GM18873 (cell line): Measurements from ENCODE around the gene GUCY1B1.

ENCODE experiments used
- ATAC-seq: cut with Tn5 transposase; IDR thresholded peaks from one replicate; pipeline ENCODE4 v1.9.1; 2021; ENCODE audit warnings: mild to moderate bottlenecking, moderate library complexity, moderate number of reproducible peaks; ENCODE audit not compliant: unreplicated experiment, low FRiP score

Gene GUCY1B1

DNA sequence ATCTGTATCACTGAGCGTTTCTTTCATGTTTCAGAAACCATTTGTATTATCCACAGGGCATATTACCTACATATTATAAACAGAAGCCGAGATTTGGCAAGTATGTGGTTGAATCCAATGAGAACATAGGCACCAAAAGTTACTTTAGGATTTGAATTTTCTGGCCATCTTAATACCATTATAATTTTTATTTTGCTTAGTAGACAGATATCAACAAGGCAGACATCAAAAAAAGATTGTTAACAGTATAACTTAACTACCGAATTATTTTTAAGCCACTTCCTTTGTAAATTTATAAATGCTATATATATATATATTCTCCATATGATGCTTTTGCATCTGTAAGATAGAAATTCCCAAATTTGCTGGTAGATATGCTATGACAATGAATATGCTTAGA lies 2.2 kb downstream of the GUCY1B1 start:
- ATAC-seq: no peak

- ATAC-seq: no peak
Measured at GRCh38 chr4:155761916-155762315, 3.1 kb downstream of the GUCY1B1 start.

- no peak for ATAC-seq
Measured at GRCh38 chr4:155762334-155762733, 3.5 kb downstream of the GUCY1B1 start.

DNA sequence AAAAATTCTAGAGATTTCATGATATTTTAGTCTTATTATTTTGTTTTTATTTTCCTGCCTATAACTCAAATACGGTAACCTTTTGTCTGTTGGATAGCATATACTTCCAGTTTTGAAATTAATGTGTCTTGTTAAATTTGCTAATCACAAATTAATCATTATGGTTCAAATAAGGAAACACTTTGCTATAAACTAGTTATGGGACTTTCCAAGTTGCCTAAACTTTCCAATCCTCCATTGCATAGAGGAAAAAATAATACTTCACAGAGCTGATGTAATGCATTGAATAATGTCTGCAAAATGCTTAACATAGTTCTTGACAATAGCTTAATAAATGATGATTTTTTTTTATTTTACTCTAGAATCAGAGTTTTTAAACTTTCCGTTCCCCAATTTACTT lies 4.7 kb downstream of the GUCY1B1 start:
- ATAC-seq: no peak

DNA sequence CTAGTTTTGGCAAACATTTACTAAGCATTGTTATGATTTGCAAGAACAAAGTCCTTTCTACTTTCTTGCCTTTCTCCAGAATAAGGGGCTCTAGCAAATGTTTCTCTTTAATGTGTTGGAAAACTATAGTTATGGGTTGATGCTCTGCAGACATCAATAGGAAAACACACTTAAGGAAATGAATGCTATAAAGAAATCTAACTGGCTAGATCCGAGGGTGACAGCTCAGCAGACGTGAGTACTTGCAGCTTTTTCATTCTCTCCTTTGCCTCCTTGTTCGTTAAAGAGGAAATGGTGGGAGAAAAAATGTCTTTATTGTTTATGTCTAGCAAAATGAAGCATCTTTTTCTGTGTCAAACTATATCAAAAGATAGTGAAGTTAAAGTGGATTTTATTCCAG lies 6.3 kb downstream of the GUCY1B1 start:
- ATAC-seq: no peak

DNA sequence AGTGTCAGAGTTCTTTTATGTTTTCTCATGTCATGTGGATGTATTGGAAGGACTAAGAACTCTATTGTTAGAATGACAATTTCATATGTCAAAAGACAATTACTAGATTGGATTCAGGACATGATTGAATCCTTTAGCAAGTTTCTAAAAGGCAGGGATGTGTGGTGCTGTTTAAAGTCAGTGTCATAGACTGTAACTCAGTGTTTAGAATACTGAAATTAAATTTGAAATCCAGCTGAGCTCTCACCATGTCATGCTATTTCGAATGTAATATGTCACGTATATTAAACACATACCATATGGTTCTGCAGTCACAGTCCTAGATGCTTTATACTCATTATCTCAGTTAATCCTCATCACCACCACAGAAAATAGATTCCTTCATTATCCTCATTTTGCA lies 7.8 kb downstream of the GUCY1B1 start:
- no peak for ATAC-seq

GRCh38 chr4:155768370-155768769 lies 9.5 kb downstream of the GUCY1B1 start:
- no peak for ATAC-seq

DNA sequence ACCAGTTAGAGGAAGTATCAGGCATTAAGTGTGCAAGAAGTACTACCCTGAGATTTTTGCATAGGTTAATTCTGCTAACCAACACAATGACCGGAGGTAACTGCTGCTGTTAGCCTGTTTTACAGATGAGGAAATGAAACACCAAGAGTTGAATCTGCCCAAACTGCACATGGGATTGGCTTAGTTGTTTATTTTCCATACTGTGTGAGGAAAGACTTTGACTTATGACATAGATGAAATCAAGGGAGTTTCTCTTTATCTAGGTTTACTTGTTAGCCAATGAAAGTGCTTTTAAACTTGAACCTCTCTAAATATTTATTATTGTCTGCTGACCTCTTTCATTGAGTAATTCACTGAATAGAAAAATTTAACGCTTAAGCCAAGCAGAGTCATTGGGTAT lies 10.3 kb downstream of the GUCY1B1 start:
- ATAC-seq: no peak

DNA sequence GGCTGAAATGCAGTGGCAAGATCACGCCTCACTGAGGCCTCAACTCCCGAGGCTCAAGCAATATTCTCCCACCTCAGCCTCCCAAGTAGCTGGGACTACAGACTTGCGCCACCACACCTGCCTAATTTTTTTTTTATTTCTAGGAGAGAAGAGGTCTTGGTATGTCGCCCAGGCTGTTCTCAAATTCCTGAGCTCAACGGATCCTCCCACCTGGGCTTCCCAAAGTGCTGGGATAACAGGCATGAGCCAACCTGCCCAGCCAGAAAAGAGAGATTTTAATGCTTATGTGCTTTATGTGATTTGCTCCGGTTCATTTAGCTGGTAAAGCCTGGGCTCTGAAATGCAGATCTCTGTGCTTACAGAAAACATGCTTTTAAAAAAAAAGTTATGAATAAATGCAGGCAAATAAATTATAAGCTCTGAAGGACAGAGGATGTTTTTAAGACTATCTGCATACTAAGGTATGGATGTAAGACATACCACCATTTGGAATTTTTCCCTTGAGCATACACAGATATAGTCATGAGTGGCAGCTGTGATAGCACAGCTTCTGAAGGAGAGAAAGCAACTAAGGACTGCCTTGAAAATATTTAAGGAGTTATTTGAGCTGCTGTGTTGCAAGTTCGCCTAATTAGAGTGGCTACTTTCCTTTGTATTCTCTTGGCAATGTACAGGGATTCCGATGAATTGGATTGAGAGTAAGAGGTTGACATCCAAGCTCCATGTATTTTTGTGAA lies 13.8 kb downstream of the GUCY1B1 start:
- ATAC-seq: no peak

GRCh38 chr4:155773196-155773800 lies 14.5 kb downstream of the GUCY1B1 start:
- ATAC-seq: no peak

GRCh38 chr4:155774033-155774432 lies 15.2 kb downstream of the GUCY1B1 start:
- no peak for ATAC-seq

GRCh38 chr4:155777971-155778735 lies 19.3 kb downstream of the GUCY1B1 start:
- no peak for ATAC-seq

- ATAC-seq: no peak
Measured at GRCh38 chr4:155780775-155781174, 22.0 kb downstream of the GUCY1B1 start.

DNA sequence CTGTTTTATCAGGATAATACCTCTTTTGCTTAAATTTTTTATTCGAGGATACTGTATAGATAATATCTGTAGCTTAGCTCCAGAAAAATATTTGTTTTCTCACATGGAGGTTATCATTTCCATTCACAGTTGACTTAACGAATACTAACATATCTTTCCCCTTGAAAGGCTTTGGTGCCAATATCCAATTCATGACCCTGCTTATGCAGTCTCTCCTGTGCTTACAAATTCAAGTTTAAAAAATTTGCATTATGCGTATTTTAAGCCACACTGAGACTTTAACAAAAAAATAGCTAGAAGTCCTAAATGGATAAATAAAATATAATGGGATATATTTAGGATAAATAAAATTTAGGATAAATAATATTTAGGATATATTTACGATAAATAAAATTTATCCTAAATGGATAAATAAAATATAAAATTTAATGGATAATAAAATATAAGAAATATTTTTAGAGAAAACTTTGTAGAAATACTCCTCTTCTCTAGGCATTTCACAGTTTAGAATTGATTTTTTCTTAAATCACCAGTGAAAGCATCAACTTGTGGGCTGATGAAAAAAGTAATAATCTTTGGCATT lies 22.5 kb downstream of the GUCY1B1 start:
- no peak for ATAC-seq

DNA sequence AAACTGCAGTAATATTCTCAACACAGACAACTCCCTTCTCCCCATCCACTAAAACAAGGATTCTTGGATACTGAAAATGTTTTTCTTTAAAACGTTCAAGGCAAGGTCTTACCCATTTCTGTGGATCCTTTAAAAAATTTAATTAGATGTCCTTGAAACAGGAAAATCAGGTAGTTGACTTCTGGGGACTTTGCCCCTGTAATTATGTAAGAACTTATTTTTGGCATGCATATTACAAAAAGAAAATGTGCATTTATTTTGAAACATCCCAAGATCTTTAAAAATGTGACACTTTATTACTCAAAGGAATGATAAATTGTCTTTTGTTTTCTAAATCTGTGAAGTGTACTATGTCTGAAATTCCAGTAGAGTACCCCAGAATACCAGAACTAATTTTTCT lies 25.8 kb downstream of the GUCY1B1 start:
- no peak for ATAC-seq

DNA sequence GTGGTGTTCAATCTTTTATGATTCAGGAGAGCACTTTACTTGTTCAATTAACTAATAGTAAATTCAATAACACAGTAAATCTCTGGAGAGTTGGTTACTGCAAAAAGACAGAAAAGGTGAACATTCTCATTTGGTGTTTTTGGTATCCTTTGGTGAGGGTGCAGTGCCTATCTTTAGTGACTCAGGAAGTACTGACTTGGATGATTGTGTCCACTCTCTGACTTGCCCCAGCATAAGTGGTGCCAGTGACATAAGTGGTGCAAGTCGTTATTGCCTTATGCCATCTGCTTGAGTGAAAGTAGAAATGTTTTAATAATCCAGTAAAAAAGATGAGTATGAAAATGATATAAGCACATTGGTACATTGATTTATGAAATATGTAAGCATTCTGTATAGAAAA lies 27.0 kb downstream of the GUCY1B1 start:
- ATAC-seq: no peak

DNA sequence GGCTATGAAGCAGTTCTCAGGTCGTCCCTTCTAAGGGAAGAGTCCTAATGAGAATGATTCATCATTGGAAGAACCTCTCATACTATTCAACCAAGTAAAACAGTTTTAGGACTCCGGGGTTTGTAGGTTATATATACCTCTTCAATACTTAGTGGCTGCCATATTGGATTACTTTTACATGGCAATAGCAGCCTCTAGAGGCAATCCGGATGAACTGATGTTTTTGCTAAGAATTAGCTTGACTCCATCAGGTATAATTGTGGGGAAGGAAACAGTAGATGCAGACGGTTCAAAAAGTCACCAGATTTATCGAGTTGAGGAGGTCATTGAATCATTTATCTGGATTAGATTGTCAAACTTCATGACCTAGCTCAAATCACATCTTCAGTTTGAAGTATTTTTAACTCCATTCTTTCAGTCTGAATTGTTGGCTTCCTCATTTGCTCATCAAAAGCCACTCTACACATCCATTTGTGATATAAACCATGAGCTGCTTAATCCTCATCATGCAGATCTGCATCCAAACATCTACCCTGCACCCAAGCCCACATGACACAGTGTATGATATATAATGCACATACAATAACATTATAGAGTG lies 28.4 kb downstream of the GUCY1B1 start:
- ATAC-seq: peak; percentile 96

DNA sequence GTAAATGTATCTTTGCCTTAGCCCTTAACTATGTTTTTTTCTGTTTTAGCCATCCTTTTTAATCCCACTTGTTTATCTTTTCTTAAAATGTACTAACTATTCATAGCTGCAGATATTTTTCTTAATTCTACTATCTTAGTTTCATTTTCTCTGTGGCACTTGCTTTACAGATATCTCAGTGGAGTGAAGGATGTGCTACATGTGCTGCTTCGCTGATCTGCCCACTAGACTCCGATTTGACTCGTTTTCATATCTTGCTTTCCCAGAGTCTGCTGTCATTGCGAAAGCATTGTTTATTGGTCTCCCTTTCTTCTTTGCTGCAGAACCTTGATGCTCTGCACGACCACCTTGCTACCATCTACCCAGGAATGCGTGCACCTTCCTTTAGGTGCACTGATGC lies 30.6 kb downstream of the GUCY1B1 start:
- no peak for ATAC-seq

DNA sequence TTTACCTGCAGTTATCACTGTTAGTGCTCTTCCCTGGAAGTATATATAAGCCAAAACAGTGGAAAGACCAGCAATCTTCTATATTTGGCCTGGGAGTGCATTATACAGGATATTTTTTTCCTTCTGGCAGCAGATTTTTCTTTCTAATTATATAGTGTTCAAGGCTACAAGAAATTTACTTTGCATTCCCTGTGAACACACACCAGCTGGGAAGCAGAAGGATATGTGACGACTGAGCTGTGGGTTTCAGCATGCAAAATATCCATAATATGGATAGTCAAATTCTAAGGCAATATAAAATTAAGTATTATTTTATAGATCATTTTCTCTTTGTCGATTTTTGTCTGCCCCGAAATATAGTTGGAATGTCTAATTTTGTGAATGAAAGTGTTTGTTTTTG lies 31.2 kb downstream of the GUCY1B1 start:
- ATAC-seq: no peak

GRCh38 chr4:155794589-155795236 lies 35.9 kb downstream of the GUCY1B1 start:
- ATAC-seq: no peak
